ENCODE results near the gene KCNG4.

The KCNG4 gene, protein sequence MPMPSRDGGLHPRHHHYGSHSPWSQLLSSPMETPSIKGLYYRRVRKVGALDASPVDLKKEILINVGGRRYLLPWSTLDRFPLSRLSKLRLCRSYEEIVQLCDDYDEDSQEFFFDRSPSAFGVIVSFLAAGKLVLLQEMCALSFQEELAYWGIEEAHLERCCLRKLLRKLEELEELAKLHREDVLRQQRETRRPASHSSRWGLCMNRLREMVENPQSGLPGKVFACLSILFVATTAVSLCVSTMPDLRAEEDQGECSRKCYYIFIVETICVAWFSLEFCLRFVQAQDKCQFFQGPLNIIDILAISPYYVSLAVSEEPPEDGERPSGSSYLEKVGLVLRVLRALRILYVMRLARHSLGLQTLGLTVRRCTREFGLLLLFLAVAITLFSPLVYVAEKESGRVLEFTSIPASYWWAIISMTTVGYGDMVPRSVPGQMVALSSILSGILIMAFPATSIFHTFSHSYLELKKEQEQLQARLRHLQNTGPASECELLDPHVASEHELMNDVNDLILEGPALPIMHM

DNA sequence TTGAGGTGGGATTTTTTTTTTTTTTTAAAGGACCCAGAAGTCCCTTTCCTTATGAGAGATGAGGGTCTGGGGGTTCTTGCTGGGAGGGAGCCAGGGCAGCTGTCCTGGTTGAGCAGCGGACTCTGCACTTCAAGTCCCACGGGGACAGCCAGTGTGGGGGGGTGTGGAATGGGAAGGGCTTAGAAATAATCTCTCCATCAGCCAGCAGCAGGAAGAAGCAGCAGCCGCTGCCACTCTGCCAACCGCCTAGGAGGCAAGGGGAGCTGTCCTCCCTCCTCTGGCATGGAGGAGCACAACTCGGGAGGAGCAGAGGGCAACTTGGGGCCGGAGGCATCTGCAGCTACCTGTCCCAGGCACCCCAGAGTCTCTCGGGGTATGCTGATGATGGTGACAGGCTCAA is at the start of gene KCNG4:
KCNG4 (minus strand) TSS at position 104 of the 400 bp plus-strand sequence. CDS start 2,527 bp downstream, outside the sequence.
- in situ Hi-C loops (cut with HindIII; ENCODE audit: low sequenced_read_pairs), result loop anchor here (5.0 kb wide), 1 partner anchor 98 kb away; no protein-coding TSS in a partner anchor

DNA sequence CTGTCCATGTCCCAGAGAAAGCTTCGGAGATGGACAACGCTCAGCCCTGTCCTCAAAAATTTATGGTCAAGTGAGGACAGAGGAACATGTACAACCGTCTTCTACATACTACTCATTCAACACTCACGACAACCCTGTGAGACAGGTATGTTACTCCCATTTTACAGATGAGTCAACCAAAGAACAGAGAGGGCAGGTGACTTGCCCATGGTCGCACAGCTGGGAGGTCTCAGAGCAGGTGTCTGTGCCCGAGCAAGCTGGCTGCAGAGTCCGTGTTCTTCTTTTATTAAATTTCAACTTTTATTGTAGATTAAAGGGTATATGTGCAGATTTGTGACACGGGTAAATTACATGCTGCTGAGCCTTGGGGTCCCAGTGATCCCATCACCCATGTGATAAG is 49.1 kb upstream of the KCNG4 start:
- in situ Hi-C loops (cut with HindIII; ENCODE audit: low sequenced_read_pairs), result no loop called here

DNA sequence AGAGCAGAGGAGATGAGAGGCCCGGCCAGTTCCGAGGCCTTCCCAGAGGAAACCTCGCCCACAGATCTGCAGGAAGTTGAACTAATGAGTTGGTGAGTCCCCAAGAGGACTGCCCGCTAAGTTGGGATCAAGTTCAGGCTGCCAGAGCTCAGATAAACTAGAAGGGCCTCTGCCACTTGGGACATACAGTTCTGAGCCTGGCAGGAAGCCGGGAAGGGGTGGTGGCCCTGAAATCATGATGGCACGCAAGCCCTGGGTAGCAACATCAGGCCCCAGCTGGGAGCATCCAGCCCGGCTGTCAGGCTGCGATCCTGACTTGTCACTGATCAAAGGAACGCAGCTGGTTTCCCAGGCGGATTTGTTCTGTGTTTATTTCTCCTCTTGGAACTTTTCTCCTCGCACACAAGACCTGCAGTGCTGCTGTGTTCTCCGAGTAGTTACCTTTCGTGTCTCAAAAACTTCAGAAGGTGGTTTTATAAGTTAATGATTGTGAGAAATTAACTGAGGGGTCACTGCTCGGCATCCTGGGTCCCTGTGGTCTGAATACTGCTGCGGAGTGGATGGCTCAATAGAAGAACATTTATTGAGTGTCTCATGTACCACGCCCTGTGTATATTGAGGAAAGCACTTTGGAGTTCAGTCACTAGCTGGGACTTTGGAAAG is 46.9 kb upstream of the KCNG4 start:
- in situ Hi-C loops (cut with HindIII; ENCODE audit: low sequenced_read_pairs), result no loop called here

DNA sequence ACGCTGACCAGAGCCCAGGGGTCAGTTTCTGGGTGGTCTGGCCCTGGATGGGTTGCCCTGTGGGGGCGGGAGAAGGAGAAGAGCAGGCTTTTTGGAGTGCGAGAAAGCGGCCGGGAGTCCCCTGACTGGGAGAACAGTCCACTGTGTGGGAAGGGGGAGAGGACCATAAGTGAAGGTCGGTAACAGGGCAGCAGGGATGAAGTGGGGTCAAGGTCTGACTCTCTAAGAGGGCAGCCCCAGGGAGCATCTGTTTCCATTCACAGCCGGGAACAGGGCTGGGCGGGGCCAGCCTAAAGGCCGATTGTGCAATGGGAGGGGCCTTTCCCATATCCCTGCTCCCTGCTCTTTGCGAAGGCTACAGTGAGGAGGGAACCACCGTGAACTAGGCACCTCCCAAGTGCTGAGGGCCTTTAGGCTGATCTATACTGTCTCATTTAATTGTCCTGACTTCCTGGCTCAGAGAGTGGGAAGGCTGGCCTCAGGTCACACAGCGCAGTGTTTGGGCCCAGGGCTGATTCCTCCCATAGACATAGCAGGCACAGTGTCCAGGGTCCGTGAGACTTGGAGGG is 44.4 kb upstream of the KCNG4 start:
- in situ Hi-C loops (cut with HindIII; ENCODE audit: low sequenced_read_pairs), result no loop called here

DNA sequence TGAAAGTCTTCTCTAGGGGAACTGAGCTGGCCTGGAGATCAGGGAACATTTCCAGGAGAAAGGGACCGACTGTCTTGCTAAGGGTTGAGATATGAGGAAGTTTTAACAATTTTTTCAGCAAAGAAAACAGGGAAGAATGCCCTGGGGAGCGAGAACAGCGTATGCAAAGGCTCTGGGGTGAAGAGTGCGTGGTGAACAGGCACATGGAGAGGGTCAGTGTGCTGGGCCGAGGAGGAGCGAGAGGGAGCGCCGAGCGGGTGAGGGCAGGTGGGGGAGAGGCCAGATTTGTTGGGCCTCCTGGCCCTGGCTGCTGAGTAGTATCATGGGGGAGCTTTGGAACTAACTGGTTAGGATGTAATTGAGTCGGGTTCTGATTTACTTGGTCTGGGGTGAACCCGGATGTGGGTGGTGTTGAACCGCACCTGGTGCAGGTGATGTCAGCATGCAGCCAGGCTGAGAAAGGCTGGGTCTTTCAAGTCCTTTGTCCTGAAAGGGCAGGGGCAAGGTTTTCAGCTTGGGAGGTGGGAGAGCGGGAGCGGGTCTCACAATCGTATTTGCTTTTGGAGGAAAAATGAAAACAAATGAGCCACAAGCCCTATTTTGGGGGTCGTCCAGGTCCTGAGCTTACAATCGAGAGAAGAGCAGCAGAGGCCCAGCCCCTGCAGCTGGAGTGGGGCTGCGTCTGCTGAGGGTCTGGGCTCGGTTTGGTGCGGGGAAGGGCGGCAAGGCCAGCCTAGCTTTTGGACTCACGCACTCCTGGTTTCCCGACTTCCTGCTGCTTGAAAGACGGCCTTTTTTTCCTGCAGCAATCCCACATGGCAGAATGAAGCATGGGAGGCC is 43.7 kb upstream of the KCNG4 start:
- in situ Hi-C loops (cut with HindIII; ENCODE audit: low sequenced_read_pairs), result no loop called here

DNA sequence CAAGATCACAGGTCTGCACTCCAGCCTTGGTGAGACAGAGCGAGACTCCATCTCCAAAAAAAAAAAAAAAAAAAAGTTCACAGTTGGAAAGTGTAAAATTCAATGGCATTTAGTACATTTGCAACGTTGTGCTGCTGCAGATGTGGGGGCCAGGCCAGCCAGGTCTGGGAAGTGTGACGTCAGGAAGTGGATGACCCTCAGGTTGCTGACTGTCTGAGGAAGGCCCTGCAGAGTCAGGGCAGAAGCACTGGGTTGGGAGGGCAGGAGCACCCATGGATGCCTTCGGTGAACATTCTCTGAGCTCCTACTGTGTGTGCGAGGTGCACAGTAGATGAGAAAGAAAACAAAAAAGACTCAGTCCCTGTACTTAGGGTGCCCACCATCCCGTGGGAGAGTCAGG is 42.7 kb upstream of the KCNG4 start:
- in situ Hi-C loops (cut with HindIII; ENCODE audit: low sequenced_read_pairs), result no loop called here

DNA sequence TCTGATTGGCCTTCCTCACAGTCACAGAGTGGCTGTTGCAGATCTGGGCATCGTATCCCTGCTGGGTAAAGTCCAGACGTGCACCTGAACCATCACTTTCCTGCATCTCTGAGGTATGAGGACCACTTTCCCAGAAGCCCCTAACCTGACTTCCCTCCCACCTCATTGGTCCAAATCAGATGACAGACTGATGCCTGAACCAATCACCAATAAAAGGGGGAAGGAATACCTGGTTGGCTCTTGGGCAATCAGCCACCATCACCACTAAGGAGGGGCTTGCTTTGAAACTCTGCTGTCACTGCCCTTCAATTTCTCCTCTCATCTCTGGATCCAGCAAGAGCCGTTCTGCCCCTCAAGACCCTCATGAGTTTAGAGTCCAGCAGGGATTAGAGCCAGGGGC is 41.3 kb upstream of the KCNG4 start:
- in situ Hi-C loops (cut with HindIII; ENCODE audit: low sequenced_read_pairs), result no loop called here

DNA sequence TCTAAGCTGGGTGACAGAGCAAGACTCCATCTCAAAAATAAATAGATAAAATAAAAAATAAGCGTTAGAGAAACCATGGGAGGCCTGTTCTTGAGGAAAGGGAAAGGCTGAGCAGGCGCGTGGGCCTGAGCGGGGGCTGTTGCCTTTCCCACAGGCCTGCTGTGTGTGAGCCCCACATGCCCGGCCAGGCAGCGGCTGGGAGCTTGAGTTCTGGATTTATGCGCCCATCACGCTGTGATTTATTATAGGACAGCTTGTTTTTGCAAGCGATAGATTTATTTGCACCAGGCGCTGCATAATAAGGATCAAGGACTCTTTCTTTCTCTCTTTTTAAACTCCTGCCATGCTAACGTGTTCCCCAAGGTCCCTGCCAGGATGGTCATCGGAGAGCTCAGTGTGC is 40.1 kb upstream of the KCNG4 start:
- in situ Hi-C loops (cut with HindIII; ENCODE audit: low sequenced_read_pairs), result no loop called here

DNA sequence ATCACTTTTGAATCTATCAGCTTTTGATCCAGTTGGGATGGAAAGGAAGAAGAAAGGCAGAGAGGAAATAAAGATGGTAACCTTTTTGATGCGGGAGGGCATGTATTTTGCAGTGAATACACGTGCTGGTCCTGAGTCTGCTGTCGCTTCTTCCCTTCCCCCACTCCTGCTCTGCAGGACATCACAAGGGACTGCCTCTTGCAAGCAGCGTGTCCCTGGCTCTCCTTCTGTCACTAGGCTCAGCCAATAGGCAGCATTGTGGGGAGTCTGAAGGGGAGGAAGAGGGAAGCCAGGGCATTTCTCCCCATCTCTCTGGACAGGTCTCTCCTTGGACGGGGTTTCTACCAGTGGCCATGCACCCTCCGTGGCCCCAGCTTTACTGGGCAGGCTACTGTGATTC is 39.2 kb upstream of the KCNG4 start:
- in situ Hi-C loops (cut with HindIII; ENCODE audit: low sequenced_read_pairs), result no loop called here

DNA sequence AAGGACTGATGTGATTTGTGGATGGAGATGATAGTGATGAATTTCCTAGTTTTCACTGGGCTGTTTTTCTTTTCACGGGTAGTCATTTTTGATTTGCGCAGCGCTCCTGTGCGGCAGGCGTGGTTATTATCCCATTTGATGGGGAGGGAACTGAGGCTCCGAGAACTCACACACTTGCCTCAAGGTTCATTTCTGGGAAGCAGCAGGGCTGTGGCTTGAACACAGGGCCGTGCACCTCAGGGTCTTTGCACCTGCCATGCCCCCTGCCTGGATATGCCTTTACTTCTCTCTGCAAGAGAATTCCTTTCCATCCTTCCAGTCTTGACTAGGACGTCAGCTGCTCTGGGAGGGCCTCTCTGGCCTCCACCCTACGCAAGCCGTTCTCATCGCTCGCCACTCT is 38.5 kb upstream of the KCNG4 start:
- in situ Hi-C loops (cut with HindIII; ENCODE audit: low sequenced_read_pairs), result no loop called here

DNA sequence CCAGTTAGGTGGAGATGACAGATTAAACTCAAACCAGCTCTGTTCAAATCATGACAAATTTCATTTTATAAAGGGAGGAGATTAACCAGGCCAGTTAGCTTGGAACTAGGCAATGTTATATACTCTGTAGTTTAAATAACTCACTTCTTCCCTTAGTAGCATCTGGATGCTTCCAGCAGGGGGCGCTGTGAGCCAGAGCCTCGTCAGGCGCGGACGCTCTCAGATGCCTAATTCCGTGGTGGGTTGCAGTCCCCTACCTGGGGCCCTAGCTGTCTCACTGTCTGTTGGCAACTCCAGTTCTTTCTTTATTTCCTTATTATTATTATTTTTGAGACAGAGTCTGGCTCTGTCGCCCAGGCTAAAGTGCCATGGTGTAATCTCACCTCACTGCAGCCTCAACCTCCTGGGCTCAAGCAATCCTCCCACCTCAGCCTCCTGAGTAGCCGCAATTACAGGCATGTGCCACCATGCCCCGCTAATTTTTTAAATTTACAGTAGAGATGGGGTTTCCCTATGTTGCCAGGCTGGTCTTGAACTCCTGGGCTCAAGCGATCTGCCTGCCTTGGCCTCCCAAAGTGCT is 37.5 kb upstream of the KCNG4 start:
- in situ Hi-C loops (cut with HindIII; ENCODE audit: low sequenced_read_pairs), result no loop called here

DNA sequence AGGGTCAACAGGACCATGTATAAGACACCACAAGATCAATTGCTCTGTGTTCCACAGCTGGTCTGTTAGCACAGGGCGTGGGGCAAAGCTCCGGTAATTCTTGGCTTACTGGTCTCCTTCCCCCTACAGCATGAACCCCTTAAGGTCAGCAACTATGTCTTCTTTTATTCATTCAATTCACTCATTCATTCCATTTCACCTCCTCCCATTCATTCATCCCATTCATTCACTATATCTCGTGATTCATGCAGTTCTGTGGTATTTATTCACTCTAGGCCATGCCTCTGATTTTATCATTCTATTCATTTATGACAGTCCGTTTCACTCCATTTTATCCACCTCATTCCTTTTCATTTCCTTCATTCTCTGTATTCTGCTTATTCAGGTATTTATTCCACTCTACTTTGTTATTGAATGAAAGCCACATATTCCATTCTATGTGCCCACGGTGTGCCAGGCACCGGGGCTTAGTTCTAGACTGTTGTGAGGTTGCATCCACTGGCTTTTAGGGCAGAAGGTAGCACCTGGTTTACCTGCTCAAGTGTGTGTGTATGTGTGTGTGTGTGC is 35.9 kb upstream of the KCNG4 start:
- in situ Hi-C loops (cut with HindIII; ENCODE audit: low sequenced_read_pairs), result no loop called here

DNA sequence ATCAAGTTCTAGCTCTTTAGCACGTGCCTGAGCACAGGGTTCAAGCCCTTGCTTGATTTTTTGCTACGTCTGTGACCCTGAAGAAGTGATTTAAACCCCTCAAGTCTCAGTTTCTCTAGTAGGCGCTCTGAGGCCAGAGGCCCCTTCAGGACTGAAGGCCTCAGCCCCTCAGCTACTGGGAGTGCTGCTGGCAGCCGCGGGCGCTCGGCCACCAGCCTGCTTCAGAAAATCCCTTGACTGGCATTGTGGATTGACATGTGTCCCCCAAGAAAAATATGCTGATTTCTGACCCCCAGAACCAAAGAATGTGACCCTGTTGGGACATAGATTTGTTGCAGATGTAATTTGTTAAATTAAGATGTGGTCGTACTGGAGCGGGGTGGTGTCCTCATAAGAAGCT is 34.7 kb upstream of the KCNG4 start:
- in situ Hi-C loops (cut with HindIII; ENCODE audit: low sequenced_read_pairs), result no loop called here

DNA sequence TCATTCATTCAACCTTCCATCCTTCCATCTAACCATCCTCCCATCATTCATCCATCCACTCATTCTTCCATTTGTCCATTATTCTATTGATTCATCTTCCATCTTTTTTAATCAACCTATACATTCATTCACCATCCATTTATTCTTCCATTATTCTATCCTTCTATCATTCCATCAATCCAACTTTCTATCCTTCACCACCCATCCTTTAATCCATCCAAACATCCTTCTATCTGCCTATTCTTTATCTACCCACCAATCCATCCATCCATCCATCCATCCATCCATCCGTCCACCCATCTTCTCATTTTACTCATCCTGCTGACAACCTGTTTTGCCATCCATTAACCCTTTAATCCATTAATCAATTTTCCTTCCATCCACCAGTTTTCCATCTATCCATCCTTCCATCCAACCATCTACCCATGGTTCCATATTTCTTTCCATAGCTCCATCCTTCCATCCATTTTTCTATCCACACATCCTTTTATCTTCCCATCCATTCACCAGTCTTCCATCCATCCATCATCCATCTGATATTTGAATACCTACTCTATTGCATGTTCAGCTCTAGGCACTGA is 33.0 kb upstream of the KCNG4 start:
- in situ Hi-C loops (cut with HindIII; ENCODE audit: low sequenced_read_pairs), result no loop called here

DNA sequence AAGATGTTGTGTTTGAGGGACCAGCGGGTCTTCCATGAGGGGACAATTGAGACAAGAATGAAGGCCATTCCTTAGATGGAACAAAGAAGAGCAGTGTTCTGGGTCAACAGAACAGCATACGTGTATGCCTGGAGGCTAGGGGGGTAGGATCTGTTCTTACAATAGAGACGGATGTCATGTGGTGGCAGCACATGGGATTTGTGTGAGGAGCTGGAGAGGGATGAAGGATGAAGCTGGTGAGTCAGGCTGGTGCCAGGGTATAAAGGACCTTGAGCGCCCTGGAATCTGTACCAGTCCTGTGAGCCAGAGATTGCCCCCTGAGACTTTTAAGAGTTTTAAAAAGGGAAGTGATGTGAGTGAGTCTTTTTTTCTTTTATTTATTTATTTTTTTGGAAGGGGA is 32.1 kb upstream of the KCNG4 start:
- in situ Hi-C loops (cut with HindIII; ENCODE audit: low sequenced_read_pairs), result no loop called here

DNA sequence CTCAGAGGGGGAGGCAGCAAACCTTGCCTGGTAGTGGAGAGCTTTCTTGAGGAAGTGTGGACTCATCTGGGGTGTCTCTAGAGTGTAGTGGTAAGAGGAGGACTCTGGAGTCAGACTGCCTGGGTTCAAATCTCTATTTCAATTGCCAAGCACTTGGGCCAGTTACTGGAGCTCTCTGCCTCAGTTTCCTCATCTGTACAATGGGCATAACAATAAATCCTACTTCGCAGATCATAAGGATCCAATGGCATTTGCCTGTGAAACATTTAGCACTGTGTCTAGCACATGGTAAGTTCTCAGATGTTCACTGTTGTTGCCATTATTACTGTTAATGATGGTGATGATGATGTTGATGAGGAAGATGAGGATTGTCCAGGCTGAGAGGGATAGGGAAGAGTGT is 31.2 kb upstream of the KCNG4 start:
- in situ Hi-C loops (cut with HindIII; ENCODE audit: low sequenced_read_pairs), result no loop called here

DNA sequence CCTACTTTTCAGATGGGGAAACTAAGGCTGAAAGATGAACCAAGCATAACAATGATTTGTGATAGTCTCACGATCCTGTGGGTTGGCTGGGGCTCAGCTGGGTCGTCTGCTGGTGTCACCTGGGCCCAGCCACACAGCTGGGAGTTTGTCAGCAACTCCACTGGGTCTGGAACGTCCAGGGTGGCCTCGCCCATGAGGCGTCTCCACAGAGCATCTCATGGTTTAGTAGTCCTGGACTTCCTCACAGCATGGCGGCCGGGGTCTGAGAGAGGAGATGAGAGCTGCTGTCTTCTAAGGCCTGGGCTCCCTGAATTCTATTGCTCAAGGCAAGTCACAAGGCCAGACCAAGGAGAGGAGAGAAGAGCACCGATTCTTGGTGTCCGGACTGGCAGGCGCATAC is 30.7 kb upstream of the KCNG4 start:
- in situ Hi-C loops (cut with HindIII; ENCODE audit: low sequenced_read_pairs), result no loop called here

DNA sequence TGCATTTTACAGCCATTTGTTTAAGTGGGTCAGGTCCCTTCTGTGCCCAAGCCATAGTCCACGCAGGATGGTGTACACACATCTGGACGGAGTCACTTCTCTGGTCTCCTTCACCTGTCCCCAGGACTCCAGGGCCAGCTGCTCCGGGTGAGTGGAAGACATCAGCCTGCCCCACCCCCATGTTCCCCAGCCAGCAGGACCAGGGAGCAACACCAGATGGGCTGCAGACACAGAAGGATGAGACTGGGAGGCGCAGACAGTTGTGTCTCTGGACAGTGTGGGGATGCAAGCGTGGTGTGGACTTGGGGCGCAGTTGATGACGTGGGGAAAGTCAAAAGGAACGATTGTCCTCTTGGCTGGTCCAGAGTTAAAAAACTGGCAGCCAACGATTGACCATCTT is 30.3 kb upstream of the KCNG4 start:
- in situ Hi-C loops (cut with HindIII; ENCODE audit: low sequenced_read_pairs), result no loop called here

DNA sequence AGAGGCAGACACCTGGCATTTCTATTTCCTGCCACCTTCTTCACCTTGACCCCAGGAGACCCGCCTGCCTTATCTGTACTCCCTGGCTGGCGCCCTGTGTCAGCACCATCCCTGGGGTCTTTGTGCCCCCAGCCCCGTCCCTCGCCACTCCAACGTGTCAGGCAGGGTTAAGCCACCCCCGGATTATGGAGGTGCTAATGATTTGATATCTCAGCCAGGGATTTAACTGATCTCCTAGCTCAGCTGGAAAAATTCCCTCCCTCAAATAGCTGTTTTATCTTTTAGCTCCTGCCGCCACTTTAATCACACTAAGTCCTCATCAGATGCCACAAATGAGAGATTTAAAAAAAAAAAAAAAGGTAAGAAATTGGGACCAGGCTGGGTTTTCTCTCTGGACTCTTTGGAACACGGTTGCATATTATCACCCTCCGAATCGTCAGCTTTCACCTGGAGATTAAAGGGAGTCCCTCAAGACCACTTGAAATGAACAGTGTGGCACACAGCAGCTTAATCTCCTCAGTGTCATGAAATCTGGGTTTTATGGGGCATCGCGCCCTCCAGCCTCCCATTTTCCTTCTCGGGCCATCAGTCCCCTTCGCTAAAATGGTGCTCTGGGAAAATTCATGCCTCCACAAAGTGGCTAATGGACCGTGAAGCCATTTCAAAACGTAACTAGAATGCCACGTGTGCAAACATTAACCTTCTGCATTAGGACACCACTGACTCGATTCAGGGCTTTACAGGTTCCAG is 28.7 kb upstream of the KCNG4 start:
- in situ Hi-C loops (cut with HindIII; ENCODE audit: low sequenced_read_pairs), result loop anchor here (10.0 kb wide), 1 partner anchor 106 kb away; no protein-coding TSS in a partner anchor
